Measurements from ENCODE around the gene GSTM5. TPM values are rescaled to one million over a fixed set of nuclear protein-coding genes. Genes with fewer than 3 reads are reported as not detected.

GSTM5 gene
- total and polyA plus RNA-seq, 2 of the 4 experiments (the other 2 are of a cell fraction), result 0.36 to 1.2 TPM

DNA sequence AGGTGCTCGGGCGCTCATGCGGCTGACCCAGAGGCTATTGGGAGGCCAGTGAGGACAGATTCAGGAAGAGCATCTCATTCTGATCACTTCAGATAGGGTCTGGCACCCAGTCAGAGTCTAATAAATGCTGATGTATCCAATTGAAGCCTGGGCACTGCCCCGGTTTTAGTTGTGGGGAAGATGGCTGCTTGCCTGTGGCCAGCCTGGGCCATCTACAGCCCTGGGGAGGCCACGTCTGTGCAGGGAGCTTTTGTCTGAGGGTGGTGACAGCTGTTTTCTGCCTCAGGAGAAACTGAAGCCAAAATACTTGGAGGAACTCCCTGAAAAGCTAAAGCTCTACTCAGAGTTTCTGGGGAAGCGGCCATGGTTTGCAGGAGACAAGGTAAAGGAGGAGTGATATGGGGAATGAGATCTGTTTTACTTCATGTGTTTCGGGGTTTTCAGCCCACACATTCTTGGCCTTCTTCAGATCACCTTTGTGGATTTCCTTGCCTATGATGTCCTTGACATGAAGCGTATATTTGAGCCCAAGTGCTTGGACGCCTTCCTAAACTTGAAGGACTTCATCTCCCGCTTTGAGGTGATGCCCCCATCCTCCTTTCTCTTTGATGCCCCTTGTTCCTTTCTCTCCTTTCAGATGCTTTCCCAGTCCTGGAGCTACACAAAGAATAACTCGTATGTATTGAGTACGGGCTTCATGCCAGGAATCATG, 2.8 kb downstream of the GSTM5 start:
- no peak overlapping the region for H3K14ac ChIP-seq (replicated peaks; ENCODE audit: low read depth, low read length)
- TF ChIP-seq RCOR1 (IDR thresholded peaks at IDR 0.05; ENCODE audit: insufficient replicate concordance, low read length) (no peak), FOS (IDR thresholded peaks at IDR 0.05; ENCODE audit: low read depth, low read length) (no peak), MAFK (IDR thresholded peaks at IDR 0.05; ENCODE audit: low read depth, low read length) (no peak), CHD1 (IDR thresholded peaks at IDR 0.05; ENCODE audit: low read depth, low read length) (no peak), MXI1 (IDR thresholded peaks at IDR 0.05; ENCODE audit: borderline replicate concordance, low read depth, low read length) (no peak), MAZ (IDR thresholded peaks at IDR 0.05; ENCODE audit: borderline replicate concordance, low read depth, low read length) (no peak), CTCF (conservative IDR thresholded peaks at IDR 0.05; ENCODE audit: low read depth, low read length) (no peak), RFX5 (IDR thresholded peaks at IDR 0.05; ENCODE audit: low read depth, low read length) (no peak), RAD21 (IDR thresholded peaks at IDR 0.05; ENCODE audit: low read length) (no peak), ELK1 (IDR thresholded peaks at IDR 0.05; ENCODE audit: borderline replicate concordance, low read depth, low read length) (no peak), SMC3 (IDR thresholded peaks at IDR 0.05; ENCODE audit: low read depth, low read length) (no peak), BHLHE40 (IDR thresholded peaks at IDR 0.05; ENCODE audit: low read depth, low read length) (no peak), NFE2L2 (IDR thresholded peaks at IDR 0.05; ENCODE audit: low read depth, low read length) (no peak)
- TF ChIP-seq, protein P1, sequence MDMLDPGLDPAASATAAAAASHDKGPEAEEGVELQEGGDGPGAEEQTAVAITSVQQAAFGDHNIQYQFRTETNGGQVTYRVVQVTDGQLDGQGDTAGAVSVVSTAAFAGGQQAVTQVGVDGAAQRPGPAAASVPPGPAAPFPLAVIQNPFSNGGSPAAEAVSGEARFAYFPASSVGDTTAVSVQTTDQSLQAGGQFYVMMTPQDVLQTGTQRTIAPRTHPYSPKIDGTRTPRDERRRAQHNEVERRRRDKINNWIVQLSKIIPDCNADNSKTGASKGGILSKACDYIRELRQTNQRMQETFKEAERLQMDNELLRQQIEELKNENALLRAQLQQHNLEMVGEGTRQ (IDR thresholded peaks at IDR 0.05; ENCODE audit: low read depth, low read length), result no peak
- no peaks in the 10 kb centered on the region for H3K9me1 ChIP-seq (ENCODE audit: insufficient read depth, low read length)
- H4K20me1 ChIP-seq (ENCODE audit: insufficient read depth, low read length), result no peaks in the 10 kb centered on the region
- CTCF ChIA-PET, result interaction anchor here (0.6 kb wide), 1 partner anchor 75 kb away, joined by 3 read pairs; no protein-coding TSS in a partner anchor
- H2AFZ ChIP-seq (replicated peaks; ENCODE audit: low read length, poor library complexity), result no peak overlapping the region
- H3K18ac ChIP-seq (ENCODE audit: low read depth, low read length), result no peak overlapping the region
- H4K5ac ChIP-seq (ENCODE audit: low read depth, low read length), result no peak overlapping the region
- H3K23ac ChIP-seq (ENCODE audit: low read depth, low read length), result no peak overlapping the region
- no peak overlapping the region for H3K4me2 ChIP-seq (ENCODE audit: low read depth, low read length)
- BruUV-seq (replicated peaks), result no TSS peak
- no peak overlapping the region for H3K56ac ChIP-seq (ENCODE audit: extremely low read depth, insufficient read depth, low read length)
- 100% methylated on average over 3 of the region's 12 CpGs; no CpG with 5 or more reads in 1 of the 2 experiments for WGBS, 2 experiments (ENCODE audit: extremely low coverage in 2 of 2, insufficient read length in 1 of 2)
- no peak overlapping the region for H2AK5ac ChIP-seq (ENCODE audit: low read depth, low read length)
- no peak overlapping the region for H2BK20ac ChIP-seq (ENCODE audit: low read depth, low read length)
- no peak for DNase-seq
- H3K79me1 ChIP-seq (ENCODE audit: low read depth in 1 of 2, low read length in 2 of 2), result no peaks in the 10 kb centered on the region
- H2BK15ac ChIP-seq (ENCODE audit: low read depth, low read length), result no peak overlapping the region
- in situ Hi-C loops (cut with MboI; ENCODE audit: low sequenced_read_pairs) (no loop called here), dilution Hi-C loops (cut with HindIII; ENCODE audit: low sequenced_read_pairs, unreplicated experiment) (no loop called here), intact Hi-C loops (cut with micrococcal nuclease) (no loop called here)
- no peak overlapping the region for H3K4me3 ChIP-seq (ENCODE audit: insufficient read depth, low read depth, low read length)
- no peak overlapping the region for H4K8ac ChIP-seq (ENCODE audit: low read depth in 2 of 2, low read length in 2 of 2)
- peaks cover under 1% of the 10 kb centered on the region; the same call in 1 of the 2 replicates for H3K9me3 ChIP-seq (ENCODE audit: control insufficient read depth, insufficient read depth, low read length)
- no peak overlapping the region for H2AK9ac ChIP-seq (replicated peaks; ENCODE audit: low read depth, low read length, poor library complexity)
- peaks cover 6% of the 10 kb centered on the region; the same call in 1 of the 2 replicates for H3K4me1 ChIP-seq (ENCODE audit: control insufficient read depth, insufficient read depth, low read length)
- no peak for ATAC-seq (ENCODE audit: low read depth)
- no peak overlapping the region for H3K27ac ChIP-seq (ENCODE audit: insufficient read depth, low read length)
- no peaks in the 10 kb centered on the region for H3K36me3 ChIP-seq (ENCODE audit: control insufficient read depth, insufficient read depth, low read length)
- H2BK120ac ChIP-seq (ENCODE audit: low read depth, low read length), result no peak overlapping the region
- POLR2A ChIA-PET (ENCODE audit: unreplicated experiment), result no interaction called here
- no peak overlapping the region for H4K91ac ChIP-seq (ENCODE audit: insufficient read depth, low read depth, low read length)
- H2BK5ac ChIP-seq (ENCODE audit: low read depth, low read length, poor library complexity, severe bottlenecking), result no peak overlapping the region
- no peak overlapping the region for H3K9ac ChIP-seq (ENCODE audit: low read depth, low read length)
- H3K4ac ChIP-seq (ENCODE audit: low read depth, low read length), result no peak overlapping the region
- H3K27me3 ChIP-seq (ENCODE audit: control insufficient read depth, insufficient read depth, low read length), result no peaks in the 10 kb centered on the region; the same call in 1 of the 2 replicates
